Thyroid gland (tissue), 4 donors: Measurements from ENCODE around the gene COX4I2.

Experiments used
- POLR2A ChIP-seq, 2 donors: fragments of 450-650 bp; IDR thresholded peaks; one replicate each; pipeline ENCODE4 v1.6.1; 2017; ENCODE audit warnings: antibody characterized with exemption in 2 of 2, mild to moderate bottlenecking in 2 of 2, moderate library complexity in 1 of 2
- TF ChIP-seq, protein P1 (sequence below), 6 experiments: fragments of 200-600 bp in 3 of 6; fragments of 450-650 bp in 3 of 6; sonication (generic) in 3 of 6; IDR thresholded peaks; one replicate each; pipeline ENCODE4 v1.5.1; 2016 to 2019; ENCODE audit warnings: antibody characterized with exemption in 6 of 6, mild to moderate bottlenecking in 2 of 6, inconsistent platforms in 1 of 6, moderate library complexity in 1 of 6

DNA sequence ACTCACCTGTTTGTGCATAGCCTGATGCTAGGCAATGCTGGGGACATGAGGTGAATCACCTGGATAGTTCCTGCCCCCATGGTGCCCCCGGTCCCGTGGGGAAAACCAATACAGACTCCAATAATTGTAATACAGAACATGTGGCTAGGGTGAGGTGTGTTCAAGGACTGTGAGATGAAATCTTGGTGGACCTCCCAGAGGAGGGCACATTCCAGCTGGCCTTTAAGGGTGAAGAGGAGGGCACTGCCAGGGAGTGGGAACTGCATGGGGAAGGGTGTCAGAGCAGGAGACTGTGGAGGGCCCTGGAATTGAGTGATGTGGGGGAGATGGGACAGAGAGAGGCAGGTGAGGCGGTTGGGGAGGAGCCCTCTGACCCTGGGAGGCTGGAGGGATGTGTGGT is 2.5 kb downstream of the COX4I2 start:
- TF ChIP-seq, protein P1, sequence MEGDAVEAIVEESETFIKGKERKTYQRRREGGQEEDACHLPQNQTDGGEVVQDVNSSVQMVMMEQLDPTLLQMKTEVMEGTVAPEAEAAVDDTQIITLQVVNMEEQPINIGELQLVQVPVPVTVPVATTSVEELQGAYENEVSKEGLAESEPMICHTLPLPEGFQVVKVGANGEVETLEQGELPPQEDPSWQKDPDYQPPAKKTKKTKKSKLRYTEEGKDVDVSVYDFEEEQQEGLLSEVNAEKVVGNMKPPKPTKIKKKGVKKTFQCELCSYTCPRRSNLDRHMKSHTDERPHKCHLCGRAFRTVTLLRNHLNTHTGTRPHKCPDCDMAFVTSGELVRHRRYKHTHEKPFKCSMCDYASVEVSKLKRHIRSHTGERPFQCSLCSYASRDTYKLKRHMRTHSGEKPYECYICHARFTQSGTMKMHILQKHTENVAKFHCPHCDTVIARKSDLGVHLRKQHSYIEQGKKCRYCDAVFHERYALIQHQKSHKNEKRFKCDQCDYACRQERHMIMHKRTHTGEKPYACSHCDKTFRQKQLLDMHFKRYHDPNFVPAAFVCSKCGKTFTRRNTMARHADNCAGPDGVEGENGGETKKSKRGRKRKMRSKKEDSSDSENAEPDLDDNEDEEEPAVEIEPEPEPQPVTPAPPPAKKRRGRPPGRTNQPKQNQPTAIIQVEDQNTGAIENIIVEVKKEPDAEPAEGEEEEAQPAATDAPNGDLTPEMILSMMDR (IDR thresholded peaks at IDR 0.05) = no peak
- no peak for TF ChIP-seq POLR2A (IDR thresholded peaks at IDR 0.05)
